HFFc6 (cell line): ENCODE measurements around the gene SCN5A. TPM values are rescaled to one million over a fixed set of nuclear protein-coding genes. Genes with fewer than 3 reads are reported as not detected.

ENCODE experiments used
- DNase-seq: peaks from one replicate; pipeline ENCODE4 v3.0.0-alpha.2; 2018
- H3K27ac Mint-ChIP-seq: 2 replicates; pipeline ENCODE4 v1.8.0; 2020; ENCODE audit warnings: mild to moderate bottlenecking, mixed read lengths
- H3K27me3 Mint-ChIP-seq: 2 replicates; pipeline ENCODE4 v1.8.0; 2021; ENCODE audit warnings: mild to moderate bottlenecking, moderate library complexity, mixed read lengths; ENCODE audit not compliant: insufficient read depth
- H3K36me3 Mint-ChIP-seq: 2 replicates; pipeline ENCODE4 v1.8.0; 2021; ENCODE audit warnings: low read depth, mixed read lengths
- H3K4me1 Mint-ChIP-seq: 2 replicates; pipeline ENCODE4 v1.8.0; 2020; ENCODE audit warnings: low read depth, mixed read lengths
- H3K4me3 Mint-ChIP-seq: 2 replicates; pipeline ENCODE4 v1.8.0; 2020; ENCODE audit warnings: mild to moderate bottlenecking, moderate library complexity, mixed read lengths
- H3K9me3 Mint-ChIP-seq: 2 replicates; pipeline ENCODE4 v1.8.0; 2020; ENCODE audit warnings: mild to moderate bottlenecking, mixed read lengths
- total RNA-seq, 6 experiments: library from RNA; stranded (reverse); fragmentation: NEBNext Ultra II Directional; extraction: Animal tissue kit (Norgen Biotek cat#: 25700); gene quantifications; 2 replicates in 1 of 6; 3 replicates in 5 of 6; pipeline ENCODE4 v1.2.3, GENCODE V29; 2021
- TF ChIP-seq, protein P1 (sequence below): fragments of 200-600 bp; sonication (generic); IDR thresholded peaks from 2 replicates; pipeline ENCODE4 v1.5.0; 2021; ENCODE audit warnings: antibody characterized with exemption, mild to moderate bottlenecking

The SCN5A gene
- total RNA-seq, 6 experiments from 2014 or later = 0.05 to 0.46 (median 0.28) TPM; not detected in 3

DNA sequence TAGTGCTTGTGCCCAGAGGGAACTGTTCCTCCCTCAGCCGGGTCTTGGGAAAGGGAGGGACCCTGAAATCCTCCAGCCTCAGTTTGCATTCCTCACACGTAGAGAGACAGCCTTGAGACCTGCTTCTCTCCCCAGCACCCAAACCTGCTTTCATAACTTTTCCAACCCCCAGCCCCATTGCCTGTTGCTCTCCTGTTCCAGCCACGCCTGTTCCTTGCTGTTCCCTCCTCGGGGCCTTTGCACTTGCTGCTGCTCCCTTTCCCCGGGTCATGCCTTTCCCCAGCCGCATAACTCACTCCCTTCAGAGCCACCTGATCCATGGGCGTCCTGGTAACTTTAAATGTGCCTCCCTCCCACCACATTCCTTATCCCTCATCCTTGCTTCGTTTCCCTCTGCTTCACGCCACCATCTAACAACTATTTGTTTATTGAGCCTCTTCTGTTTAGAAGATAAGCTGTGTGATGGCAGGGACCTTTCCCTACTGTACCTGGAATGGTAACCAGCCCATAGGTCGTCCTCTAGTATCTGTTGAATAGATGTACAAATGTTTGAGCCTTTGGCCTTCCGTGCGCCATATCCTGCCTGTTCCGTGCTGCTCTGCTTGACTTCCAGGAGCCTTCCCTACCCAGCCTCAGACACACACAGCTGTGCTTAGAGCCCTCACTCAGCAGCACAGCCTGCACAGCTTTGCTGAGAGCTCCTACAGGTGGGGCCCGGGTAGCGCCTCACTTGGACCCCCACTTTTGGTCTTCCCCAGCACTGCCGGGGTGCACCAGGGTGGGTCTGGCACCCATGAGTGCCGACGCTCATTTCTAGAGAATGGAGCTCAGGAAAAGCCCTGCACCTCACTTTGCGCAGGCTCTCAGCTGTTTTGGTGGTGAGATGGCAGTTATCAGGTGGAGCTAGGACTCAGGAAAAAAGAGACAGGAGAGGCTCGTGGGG is 60.2 kb downstream of the SCN5A start:
- no peaks in the 10 kb centered on the region for H3K4me1 Mint-ChIP-seq
- H3K27ac Mint-ChIP-seq = no peak overlapping the region
- no peaks in the 10 kb centered on the region for H3K9me3 Mint-ChIP-seq
- peaks cover 6% of the 10 kb centered on the region for H3K27me3 Mint-ChIP-seq
- no peaks in the 10 kb centered on the region for H3K36me3 Mint-ChIP-seq
- no peak for DNase-seq
- TF ChIP-seq, protein P1, sequence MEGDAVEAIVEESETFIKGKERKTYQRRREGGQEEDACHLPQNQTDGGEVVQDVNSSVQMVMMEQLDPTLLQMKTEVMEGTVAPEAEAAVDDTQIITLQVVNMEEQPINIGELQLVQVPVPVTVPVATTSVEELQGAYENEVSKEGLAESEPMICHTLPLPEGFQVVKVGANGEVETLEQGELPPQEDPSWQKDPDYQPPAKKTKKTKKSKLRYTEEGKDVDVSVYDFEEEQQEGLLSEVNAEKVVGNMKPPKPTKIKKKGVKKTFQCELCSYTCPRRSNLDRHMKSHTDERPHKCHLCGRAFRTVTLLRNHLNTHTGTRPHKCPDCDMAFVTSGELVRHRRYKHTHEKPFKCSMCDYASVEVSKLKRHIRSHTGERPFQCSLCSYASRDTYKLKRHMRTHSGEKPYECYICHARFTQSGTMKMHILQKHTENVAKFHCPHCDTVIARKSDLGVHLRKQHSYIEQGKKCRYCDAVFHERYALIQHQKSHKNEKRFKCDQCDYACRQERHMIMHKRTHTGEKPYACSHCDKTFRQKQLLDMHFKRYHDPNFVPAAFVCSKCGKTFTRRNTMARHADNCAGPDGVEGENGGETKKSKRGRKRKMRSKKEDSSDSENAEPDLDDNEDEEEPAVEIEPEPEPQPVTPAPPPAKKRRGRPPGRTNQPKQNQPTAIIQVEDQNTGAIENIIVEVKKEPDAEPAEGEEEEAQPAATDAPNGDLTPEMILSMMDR = no peak
- H3K4me3 Mint-ChIP-seq = no peak overlapping the region

DNA sequence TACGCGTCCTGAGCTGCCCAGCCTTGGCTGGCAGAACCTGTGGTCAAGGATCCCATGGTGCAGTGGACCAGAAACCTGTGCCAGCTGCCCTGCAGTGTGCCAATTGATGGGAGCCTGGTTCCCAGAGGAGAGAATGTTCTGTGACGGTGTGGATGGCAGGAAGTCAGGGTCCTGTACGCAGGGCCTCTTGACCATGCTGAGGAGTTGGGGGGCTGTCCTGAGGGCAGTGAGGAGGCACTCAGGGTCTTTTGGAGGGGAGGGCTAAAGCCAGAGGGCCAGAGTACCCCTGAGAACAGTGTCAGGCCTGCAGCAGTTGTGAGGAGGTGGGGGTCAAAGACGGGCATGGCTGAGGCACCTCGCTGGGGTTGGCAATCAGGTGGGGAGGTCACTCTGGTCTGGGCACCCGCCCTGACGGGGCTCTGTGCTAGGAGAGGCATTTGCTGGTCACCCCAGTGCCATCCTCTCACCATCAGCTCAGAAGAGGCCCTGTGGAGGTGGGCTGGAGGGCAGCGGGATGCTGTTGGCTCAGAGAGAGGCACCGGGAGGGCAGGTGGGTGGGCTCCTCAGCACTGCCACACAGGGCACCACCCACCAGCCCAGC is 61.0 kb downstream of the SCN5A start:
- Mint-ChIP-seq H3K27me3 (peaks cover 10% of the 10 kb centered on the region), H3K9me3 (no peaks in the 10 kb centered on the region), H3K36me3 (no peaks in the 10 kb centered on the region), H3K4me1 (no peaks in the 10 kb centered on the region), H3K27ac (no peak overlapping the region), H3K4me3 (no peak overlapping the region)
- TF ChIP-seq, protein P1 = no peak
- DNase-seq = no peak

DNA sequence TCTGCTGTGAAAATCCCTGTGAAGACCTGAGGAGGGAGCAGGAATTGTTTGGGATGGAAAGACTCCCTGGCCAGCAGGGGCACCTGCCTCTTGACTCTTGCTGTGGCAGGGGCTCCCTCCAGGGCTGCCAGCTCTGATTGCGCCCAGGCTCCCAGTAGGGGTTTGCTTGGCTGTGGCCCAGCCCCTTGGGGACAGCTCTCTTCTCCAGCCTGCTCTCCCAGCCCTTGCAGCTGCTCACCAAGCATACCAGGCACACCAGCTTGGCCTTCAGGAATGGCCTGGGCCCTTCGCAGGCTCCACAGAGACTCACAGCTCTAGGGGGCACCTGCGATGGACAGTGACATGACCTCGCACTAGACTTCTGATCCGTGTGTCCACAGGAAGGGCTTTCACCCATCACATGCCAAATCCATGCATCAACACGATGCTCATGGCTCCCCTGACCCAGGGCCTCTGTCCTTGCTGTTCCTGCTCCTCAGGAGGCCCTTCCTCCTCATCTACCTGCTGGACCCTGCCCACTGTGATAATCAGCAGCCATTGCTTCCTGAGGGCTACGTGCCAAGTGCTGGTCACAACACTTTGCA is 61.8 kb downstream of the SCN5A start:
- H3K36me3 Mint-ChIP-seq = no peaks in the 10 kb centered on the region
- no peak overlapping the region for H3K4me3 Mint-ChIP-seq
- no peak overlapping the region for H3K27ac Mint-ChIP-seq
- TF ChIP-seq, protein P1 = no peak
- H3K4me1 Mint-ChIP-seq = no peaks in the 10 kb centered on the region
- peaks cover 15% of the 10 kb centered on the region for H3K27me3 Mint-ChIP-seq
- H3K9me3 Mint-ChIP-seq = no peaks in the 10 kb centered on the region
- no peak for DNase-seq

DNA sequence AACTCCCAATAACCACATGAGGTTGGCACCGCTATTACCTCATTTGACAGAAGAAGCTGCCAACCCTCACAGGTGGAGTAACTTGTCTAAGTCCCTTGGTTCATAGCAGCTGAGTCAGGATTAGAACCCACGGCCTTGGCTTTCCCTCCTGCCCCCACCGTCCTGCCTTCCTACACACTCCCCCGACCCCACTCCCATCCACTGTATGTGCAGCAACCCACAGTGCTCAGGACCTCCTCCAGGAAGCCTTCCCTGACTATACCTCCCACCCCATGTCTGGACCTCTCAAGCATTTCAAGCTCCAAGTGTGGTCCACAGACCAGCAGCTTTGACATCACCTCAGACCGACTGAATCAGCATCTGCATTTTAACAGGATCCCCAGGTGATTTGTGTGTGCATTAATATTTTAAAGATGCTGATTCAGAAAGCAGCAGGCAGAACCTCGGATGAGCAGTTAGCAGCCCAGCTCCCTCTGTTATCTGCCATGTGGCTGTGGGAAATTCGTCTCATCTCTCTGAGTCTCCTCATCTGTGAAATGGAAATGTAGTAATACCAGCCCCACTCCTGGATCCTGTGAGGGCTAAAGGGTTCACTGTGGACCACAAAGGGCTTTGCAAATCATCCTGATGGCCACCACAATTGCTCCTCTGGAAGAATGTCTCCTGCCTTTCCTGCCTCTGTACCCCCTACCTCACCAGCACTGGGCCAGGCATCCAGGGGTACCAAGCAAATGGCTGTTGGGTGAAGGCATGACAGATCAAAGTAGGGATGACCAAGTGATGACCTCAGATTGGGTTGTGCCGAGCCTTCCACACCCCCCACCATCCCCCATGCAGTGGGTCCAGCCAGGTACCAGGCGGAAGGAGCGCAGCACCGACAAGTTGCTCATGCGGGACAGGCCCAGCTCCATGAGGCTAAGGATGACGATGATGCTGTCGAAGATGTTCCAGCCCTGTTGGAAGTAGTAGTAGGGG is 62.7 kb downstream of the SCN5A start:
- TF ChIP-seq, protein P1 = no peak
- H3K36me3 Mint-ChIP-seq = no peaks in the 10 kb centered on the region
- no peak overlapping the region for H3K27ac Mint-ChIP-seq
- H3K4me1 Mint-ChIP-seq = no peaks in the 10 kb centered on the region
- DNase-seq = no peak
- H3K4me3 Mint-ChIP-seq = no peak overlapping the region
- peaks cover 15% of the 10 kb centered on the region for H3K27me3 Mint-ChIP-seq
- no peaks in the 10 kb centered on the region for H3K9me3 Mint-ChIP-seq
